ENCODE results near the gene LYVE1.

Gene LYVE1

DNA sequence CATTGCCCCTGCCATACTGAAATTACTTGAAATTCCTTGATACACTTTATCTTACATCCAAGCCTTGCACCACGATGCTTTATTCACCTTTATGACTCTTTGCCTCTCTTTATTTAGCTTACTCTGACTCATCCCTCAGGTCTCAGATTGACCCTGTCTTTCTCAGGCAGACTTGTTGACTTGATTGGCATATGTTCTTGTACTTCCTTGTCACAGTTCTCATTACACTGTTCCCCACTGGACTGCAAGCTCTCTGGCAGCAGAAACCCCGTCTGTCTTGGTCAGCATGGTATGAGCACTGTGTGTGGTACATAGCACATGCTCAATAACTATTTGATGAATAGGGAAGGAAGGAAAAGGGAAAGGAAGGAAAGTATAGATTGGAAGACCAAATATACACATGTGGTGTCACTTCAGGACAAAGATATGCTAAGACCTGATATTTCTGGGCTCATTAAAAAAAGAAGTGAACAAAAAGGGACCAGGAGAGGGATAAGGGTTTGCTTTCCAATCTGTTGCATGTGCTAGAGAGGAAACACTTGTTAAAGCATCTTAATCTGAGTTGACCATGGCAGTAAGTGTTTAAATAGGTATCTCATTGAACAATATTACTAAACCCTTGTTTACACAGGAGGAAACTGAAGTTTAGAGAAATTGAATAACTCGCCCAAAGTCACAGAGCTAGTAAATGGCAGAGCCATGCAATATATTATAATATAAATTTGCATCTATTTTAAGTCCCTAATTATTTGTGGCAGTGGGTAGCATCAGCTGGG lies 7.2 kb downstream of the LYVE1 start:
- no peak overlapping the region for H3K9ac ChIP-seq (ENCODE audit: low read length in 2 of 2)
- no peak overlapping the region for H3K4me3 ChIP-seq (ENCODE audit: low read length in 2 of 2)
- H3K27ac ChIP-seq (ENCODE audit: low read length) = no peak overlapping the region
- peaks cover 2% of the 10 kb centered on the region for H3K4me1 ChIP-seq (ENCODE audit: control insufficient read depth, insufficient read depth, low read length)
- no peaks in the 10 kb centered on the region for H3K36me3 ChIP-seq (ENCODE audit: control insufficient read depth in 2 of 2, insufficient read depth in 2 of 2, low read length in 2 of 2)
- no peaks in the 10 kb centered on the region for H3K9me3 ChIP-seq (ENCODE audit: control insufficient read depth in 2 of 2, low read length in 2 of 2)
- no peaks in the 10 kb centered on the region for H3K27me3 ChIP-seq (ENCODE audit: control insufficient read depth in 1 of 2, insufficient read depth in 2 of 2, low read length in 2 of 2)

DNA sequence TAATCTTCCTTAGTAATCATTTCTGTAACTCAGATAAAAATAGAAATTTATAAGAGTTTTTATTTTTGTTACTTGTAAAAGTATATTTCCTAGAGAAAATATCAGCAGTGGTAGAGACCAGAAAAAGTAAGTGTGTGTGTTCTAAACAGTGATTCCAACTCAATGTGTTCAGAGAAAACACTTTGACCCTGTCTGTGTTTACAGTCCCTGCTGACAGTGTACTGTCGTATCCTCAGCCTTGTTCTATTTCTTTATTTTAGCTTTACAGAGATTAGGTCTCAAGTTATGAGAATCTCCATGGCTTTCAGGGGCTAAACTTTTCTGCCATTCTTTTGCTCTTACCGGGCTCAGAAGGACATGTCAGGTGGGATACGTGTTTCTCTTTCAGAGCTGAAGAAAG lies 10.2 kb downstream of the LYVE1 start:
- no peak overlapping the region for H3K27ac ChIP-seq (ENCODE audit: low read length)
- H3K9ac ChIP-seq (ENCODE audit: low read length in 2 of 2) = no peak overlapping the region
- H3K27me3 ChIP-seq (ENCODE audit: control insufficient read depth in 1 of 2, insufficient read depth in 2 of 2, low read length in 2 of 2) = no peaks in the 10 kb centered on the region

DNA sequence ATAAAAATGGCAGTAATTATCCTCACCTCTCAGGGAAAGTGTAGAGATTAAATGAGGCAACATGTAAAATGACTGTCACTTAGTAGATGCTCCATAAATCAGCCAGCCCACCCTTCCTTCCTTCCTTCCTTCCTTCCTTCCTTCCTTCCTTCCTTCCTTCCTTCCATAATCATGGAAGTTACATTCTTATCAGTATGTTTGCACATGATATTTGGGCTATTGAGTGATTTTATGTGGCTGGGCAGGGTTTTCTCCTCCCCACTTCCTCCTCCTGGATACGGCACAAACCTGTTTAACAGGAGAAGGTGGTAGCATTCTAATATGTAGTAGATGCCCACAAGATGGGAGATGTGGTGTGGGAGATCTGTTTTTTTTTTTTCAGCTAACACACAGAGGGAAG lies 11.9 kb downstream of the LYVE1 start:
- H3K9ac ChIP-seq (ENCODE audit: low read length in 2 of 2) = no peak overlapping the region

More for the DNA sequence above, 10.2 kb downstream of the LYVE1 start:
- Histone ChIP-seq H3K9me3 (ENCODE audit: control insufficient read depth in 2 of 2, low read length in 2 of 2) (no peaks in the 10 kb centered on the region), H3K4me3 (ENCODE audit: low read length in 2 of 2) (no peak overlapping the region), H3K4me1 (ENCODE audit: control insufficient read depth, insufficient read depth, low read length) (no peaks in the 10 kb centered on the region), H3K36me3 (ENCODE audit: control insufficient read depth in 2 of 2, insufficient read depth in 2 of 2, low read length in 2 of 2) (no peaks in the 10 kb centered on the region)

DNA sequence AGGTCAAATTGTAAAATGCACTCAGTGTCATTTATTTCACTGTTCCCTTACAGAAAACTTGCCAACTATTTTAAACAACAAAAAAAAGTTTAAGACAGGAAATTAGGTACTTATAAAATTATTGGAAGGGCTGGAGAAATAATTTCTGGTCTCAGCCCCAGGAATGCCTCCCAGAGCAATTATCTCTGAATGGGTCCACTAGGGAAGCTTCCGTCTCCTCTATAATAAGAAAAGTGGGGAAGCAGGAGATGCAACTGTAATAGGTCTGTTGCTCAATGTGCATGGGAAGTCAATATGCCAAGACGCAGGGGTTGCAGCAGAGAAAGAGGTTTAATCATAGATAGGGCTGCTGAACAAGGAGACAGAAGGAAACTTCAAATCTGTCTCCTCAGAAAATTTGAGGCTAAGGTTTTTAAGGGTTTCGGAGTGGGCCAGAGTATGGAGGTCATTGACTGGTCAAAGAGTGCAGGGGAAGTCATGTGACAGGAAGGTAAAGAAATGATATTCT lies 16.6 kb downstream of the LYVE1 start:
- no peak overlapping the region for H3K9ac ChIP-seq (ENCODE audit: low read length in 2 of 2)
- H3K36me3 ChIP-seq (ENCODE audit: control insufficient read depth in 2 of 2, insufficient read depth in 2 of 2, low read length in 2 of 2) = no peaks in the 10 kb centered on the region
- no peaks in the 10 kb centered on the region for H3K9me3 ChIP-seq (ENCODE audit: control insufficient read depth in 2 of 2, low read length in 2 of 2)
- no peaks in the 10 kb centered on the region for H3K27me3 ChIP-seq (ENCODE audit: control insufficient read depth in 1 of 2, insufficient read depth in 2 of 2, low read length in 2 of 2)
- H3K4me1 ChIP-seq (ENCODE audit: control insufficient read depth, insufficient read depth, low read length) = no peaks in the 10 kb centered on the region
- H3K4me3 ChIP-seq (ENCODE audit: low read length in 2 of 2) = no peak overlapping the region
- no peak overlapping the region for H3K27ac ChIP-seq (ENCODE audit: low read length)

More for the DNA sequence above, 11.9 kb downstream of the LYVE1 start:
- Histone ChIP-seq H3K4me3 (ENCODE audit: low read length in 2 of 2) (no peak overlapping the region), H3K4me1 (ENCODE audit: control insufficient read depth, insufficient read depth, low read length) (no peaks in the 10 kb centered on the region), H3K9me3 (ENCODE audit: control insufficient read depth in 2 of 2, low read length in 2 of 2) (no peaks in the 10 kb centered on the region), H3K27me3 (ENCODE audit: control insufficient read depth in 1 of 2, insufficient read depth in 2 of 2, low read length in 2 of 2) (no peaks in the 10 kb centered on the region), H3K36me3 (ENCODE audit: control insufficient read depth in 2 of 2, insufficient read depth in 2 of 2, low read length in 2 of 2) (no peaks in the 10 kb centered on the region), H3K27ac (ENCODE audit: low read length) (no peak overlapping the region)

DNA sequence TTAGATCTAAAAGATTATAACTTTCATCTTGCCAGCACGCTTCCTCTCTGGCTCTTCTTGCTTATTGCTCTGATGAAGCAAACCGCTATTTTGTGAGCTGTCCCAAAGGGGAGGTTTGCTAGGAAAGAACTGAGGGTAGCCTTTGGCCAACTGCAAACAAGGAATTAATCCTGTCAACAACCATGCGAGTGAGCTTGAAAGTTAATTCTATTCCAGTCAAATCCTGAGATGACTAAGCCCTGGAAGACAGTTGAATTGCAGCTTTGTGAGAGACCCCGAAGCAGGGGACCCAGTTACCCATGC lies 17.2 kb downstream of the LYVE1 start:
- Histone ChIP-seq H3K27ac (ENCODE audit: low read length) (no peak overlapping the region), H3K9ac (ENCODE audit: low read length in 2 of 2) (no peak overlapping the region), H3K9me3 (ENCODE audit: control insufficient read depth in 2 of 2, low read length in 2 of 2) (no peaks in the 10 kb centered on the region), H3K4me1 (ENCODE audit: control insufficient read depth, insufficient read depth, low read length) (no peaks in the 10 kb centered on the region), H3K36me3 (ENCODE audit: control insufficient read depth in 2 of 2, insufficient read depth in 2 of 2, low read length in 2 of 2) (no peaks in the 10 kb centered on the region), H3K4me3 (ENCODE audit: low read length in 2 of 2) (no peak overlapping the region), H3K27me3 (ENCODE audit: control insufficient read depth in 1 of 2, insufficient read depth in 2 of 2, low read length in 2 of 2) (no peaks in the 10 kb centered on the region)

DNA sequence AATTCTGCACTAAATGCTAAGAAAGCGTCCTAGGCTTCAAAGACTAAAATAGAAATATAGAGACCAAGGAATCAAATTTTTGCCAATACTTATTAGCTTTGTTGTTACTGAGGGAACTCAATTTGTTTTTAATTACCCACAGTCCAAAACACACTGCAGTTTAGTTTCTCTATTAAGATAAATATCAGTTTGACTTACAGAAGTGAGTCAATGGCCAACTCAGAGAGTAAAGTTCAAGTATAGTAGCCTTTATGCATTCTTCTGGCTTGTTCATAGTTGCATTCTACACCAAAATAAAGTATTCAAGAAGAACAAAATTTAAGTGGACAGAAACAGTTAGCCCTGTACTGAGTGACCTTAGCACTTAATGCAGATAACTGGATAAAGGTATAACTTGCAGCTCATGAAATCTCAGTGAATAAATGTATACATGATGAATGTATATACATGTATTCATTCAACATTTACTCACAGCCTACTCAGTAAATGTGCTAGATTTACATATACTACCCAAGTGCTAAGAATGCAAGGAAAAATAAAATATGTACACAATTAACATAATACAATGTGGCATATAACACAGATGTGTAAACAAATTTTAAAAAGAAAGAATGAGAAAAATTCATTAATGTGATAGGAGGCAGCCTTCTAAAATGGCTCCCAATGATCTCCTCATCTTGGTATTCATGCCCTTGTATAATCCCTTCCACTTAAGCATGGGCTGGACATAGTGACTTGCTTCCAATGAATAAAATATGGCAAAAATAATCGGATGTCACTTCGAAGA lies 17.8 kb downstream of the LYVE1 start:
- Histone ChIP-seq H3K4me3 (ENCODE audit: low read length in 2 of 2) (no peak overlapping the region), H3K27me3 (ENCODE audit: control insufficient read depth in 1 of 2, insufficient read depth in 2 of 2, low read length in 2 of 2) (no peaks in the 10 kb centered on the region), H3K36me3 (ENCODE audit: control insufficient read depth in 2 of 2, insufficient read depth in 2 of 2, low read length in 2 of 2) (no peaks in the 10 kb centered on the region), H3K4me1 (ENCODE audit: control insufficient read depth, insufficient read depth, low read length) (no peaks in the 10 kb centered on the region), H3K9me3 (ENCODE audit: control insufficient read depth in 2 of 2, low read length in 2 of 2) (no peaks in the 10 kb centered on the region), H3K27ac (ENCODE audit: low read length) (no peak overlapping the region), H3K9ac (ENCODE audit: low read length in 2 of 2) (no peak overlapping the region)

DNA sequence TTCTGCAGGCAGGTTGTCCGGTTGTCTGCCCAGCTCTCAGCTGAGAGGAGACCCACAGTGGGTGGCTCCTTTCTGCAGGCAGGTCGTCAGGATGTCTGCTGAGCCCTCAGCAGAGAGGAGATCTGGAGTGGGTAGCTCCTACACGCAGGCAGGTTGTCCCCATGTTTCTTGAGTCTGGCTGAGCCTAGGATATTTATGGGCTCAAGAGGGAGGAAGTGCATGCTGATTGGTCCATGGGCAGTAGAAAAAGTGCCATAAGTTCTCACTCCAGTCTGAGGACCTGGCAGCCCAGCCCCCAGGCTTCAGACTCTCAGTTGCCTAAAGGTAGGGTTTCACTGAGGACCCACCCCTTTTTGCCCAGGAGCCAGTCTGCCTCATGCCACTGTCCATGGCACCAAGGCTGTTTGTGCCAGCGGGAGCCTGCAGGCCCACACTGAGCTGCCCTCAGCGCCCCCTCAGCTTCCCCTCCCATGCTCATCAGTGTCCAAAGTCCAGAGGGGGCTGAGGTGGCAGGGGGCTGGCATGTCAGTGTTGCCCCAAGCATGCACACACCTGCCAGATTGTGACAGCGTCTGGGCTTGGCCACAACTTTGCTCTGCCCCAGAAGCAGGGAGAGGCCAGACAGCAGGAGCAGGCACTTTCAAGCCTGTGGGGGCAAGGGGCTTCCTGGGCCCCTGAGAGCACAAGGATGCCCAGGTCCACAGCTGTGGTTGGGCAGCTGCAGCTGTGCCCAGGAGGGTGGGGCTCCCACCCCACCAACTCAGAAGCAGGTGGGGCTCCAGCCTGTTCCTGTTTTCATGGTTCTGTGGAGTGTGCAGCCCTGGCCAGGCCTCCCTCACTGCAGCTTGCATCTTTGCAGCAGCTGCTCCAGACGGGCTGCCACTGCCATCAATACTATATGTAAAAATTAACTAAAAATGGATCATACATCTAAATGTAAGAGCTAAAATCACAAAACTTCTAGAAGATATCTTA lies 23.7 kb downstream of the LYVE1 start:
- H3K27me3 ChIP-seq (ENCODE audit: control insufficient read depth in 1 of 2, insufficient read depth in 2 of 2, low read length in 2 of 2) = no peaks in the 10 kb centered on the region
- H3K27ac ChIP-seq (ENCODE audit: low read length) = no peak overlapping the region
- no peak overlapping the region for H3K4me3 ChIP-seq (ENCODE audit: low read length in 2 of 2)
- H3K9ac ChIP-seq (ENCODE audit: low read length in 2 of 2) = no peak overlapping the region
- no peaks in the 10 kb centered on the region for H3K4me1 ChIP-seq (ENCODE audit: control insufficient read depth, insufficient read depth, low read length)
- no peaks in the 10 kb centered on the region for H3K36me3 ChIP-seq (ENCODE audit: control insufficient read depth in 2 of 2, insufficient read depth in 2 of 2, low read length in 2 of 2)
- no peaks in the 10 kb centered on the region for H3K9me3 ChIP-seq (ENCODE audit: control insufficient read depth in 2 of 2, low read length in 2 of 2)

DNA sequence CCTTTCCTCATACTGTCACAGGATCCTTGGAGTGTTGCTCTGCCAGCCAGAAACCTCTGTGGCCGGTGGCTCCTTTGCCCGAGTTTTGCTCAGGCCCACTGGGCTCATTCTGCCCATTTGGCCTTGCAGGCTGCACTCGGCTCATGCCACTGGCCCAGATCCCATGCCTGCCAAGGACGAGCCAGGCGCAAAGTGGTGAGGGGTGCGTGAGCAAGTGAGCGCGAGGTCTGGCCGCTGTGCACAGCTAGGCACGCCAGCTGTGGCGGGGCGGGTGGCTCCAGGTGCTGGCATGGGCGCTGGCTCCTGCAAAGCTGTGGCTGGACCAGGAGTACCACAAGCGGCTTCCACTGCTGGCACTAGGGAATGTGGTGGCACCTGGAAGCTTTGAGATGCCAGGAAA lies 24.7 kb downstream of the LYVE1 start:
- no peak overlapping the region for H3K27ac ChIP-seq (ENCODE audit: low read length)
- H3K9me3 ChIP-seq (ENCODE audit: control insufficient read depth in 2 of 2, low read length in 2 of 2) = no peaks in the 10 kb centered on the region
- no peak overlapping the region for H3K4me3 ChIP-seq (ENCODE audit: low read length in 2 of 2)
- no peaks in the 10 kb centered on the region for H3K36me3 ChIP-seq (ENCODE audit: control insufficient read depth in 2 of 2, insufficient read depth in 2 of 2, low read length in 2 of 2)
- no peaks in the 10 kb centered on the region for H3K27me3 ChIP-seq (ENCODE audit: control insufficient read depth in 1 of 2, insufficient read depth in 2 of 2, low read length in 2 of 2)
- no peak overlapping the region for H3K9ac ChIP-seq (ENCODE audit: low read length in 2 of 2)
- H3K4me1 ChIP-seq (ENCODE audit: control insufficient read depth, insufficient read depth, low read length) = no peaks in the 10 kb centered on the region

DNA sequence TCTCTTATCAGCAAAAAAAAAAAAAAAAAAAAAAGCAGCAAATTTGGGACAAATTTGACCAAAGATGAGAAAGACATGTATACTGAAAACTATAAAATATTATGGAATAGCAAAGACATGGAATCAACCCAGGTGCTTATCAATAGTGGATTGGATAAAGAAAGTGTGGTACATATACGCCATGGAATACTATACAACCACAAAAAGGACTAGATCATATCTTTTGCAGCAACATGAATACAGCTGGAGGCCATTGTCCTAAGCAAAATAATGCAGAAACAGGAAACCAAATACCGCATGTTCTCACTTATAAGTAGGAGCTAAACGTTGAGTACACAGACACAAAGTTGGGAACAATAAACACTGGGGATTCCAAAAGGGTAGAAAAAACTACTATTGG lies 25.7 kb downstream of the LYVE1 start:
- Histone ChIP-seq H3K4me3 (ENCODE audit: low read length in 2 of 2) (no peak overlapping the region), H3K9me3 (ENCODE audit: control insufficient read depth in 2 of 2, low read length in 2 of 2) (no peaks in the 10 kb centered on the region), H3K27ac (ENCODE audit: low read length) (no peak overlapping the region), H3K27me3 (ENCODE audit: control insufficient read depth in 1 of 2, insufficient read depth in 2 of 2, low read length in 2 of 2) (no peaks in the 10 kb centered on the region), H3K4me1 (ENCODE audit: control insufficient read depth, insufficient read depth, low read length) (no peaks in the 10 kb centered on the region), H3K9ac (ENCODE audit: low read length in 2 of 2) (no peak overlapping the region), H3K36me3 (ENCODE audit: control insufficient read depth in 2 of 2, insufficient read depth in 2 of 2, low read length in 2 of 2) (no peaks in the 10 kb centered on the region)

DNA sequence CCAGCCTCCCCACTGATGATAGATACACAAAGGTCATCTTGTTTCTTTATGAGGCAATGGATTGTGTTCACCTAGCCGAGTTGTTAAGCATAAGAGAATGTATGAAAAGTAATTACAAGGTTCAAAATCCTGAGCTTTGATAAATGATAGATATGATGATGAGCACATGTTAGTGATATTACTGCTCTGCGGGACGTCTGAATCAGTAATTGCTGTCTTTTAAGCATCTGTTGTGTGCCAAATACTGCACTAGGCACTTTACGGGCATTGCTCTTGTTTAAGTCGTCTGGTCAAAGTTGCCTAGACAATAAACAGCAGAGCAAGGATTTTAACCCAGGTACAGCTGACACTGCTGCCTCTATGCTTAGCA lies 26.9 kb downstream of the LYVE1 start:
- H3K27me3 ChIP-seq (ENCODE audit: control insufficient read depth in 1 of 2, insufficient read depth in 2 of 2, low read length in 2 of 2) = no peaks in the 10 kb centered on the region
- H3K27ac ChIP-seq (ENCODE audit: low read length) = no peak overlapping the region
- H3K36me3 ChIP-seq (ENCODE audit: control insufficient read depth in 2 of 2, insufficient read depth in 2 of 2, low read length in 2 of 2) = no peaks in the 10 kb centered on the region
- no peaks in the 10 kb centered on the region for H3K9me3 ChIP-seq (ENCODE audit: control insufficient read depth in 2 of 2, low read length in 2 of 2)
- peak overlapping the region; percentile 79 to 84 for H3K4me3 ChIP-seq (ENCODE audit: low read length in 2 of 2)
- no peaks in the 10 kb centered on the region for H3K4me1 ChIP-seq (ENCODE audit: control insufficient read depth, insufficient read depth, low read length)
- H3K9ac ChIP-seq (ENCODE audit: low read length in 2 of 2) = peak overlapping the region; percentile 43 to 88

Data from stomach smooth muscle (tissue), 2 donors.